Measurements from ENCODE around the gene WARS2. TPM values are rescaled to one million over a fixed set of nuclear protein-coding genes. Genes with fewer than 3 reads are reported as not detected.

WARS2 gene
- polyA plus RNA-seq, 2 of the 4 experiments (the other 2 are of a cell fraction), result 5.9 to 7.9 TPM

GRCh38 chr1:119146466-119146865, 6.0 kb upstream of the WARS2 start:
- no peak for FAIRE-seq
- no peak for ATAC-seq
- CTCF ChIA-PET, result no interaction called here
- H3K4me3 ChIP-seq, result no peak overlapping the region
- H3K4me2 ChIP-seq, result no peak overlapping the region
- H3K27ac ChIP-seq, result no peak overlapping the region
- TF ChIP-seq HMGXB4 (CRISPR knock-in tag; IDR thresholded peaks at IDR 0.05; ENCODE audit: borderline replicate concordance), result no peak
- TF ChIP-seq CTCF (IDR thresholded peaks at IDR 0.05), result no peak
- TF ChIP-seq GATA3 (IDR thresholded peaks at IDR 0.05; ENCODE audit: borderline replicate concordance), result no peak
- no peak for TF ChIP-seq RCOR1 (IDR thresholded peaks at IDR 0.05; ENCODE audit: low read depth, low read length)
- no peak for TF ChIP-seq RAD21 (conservative IDR thresholded peaks at IDR 0.05 in 1 of 2, IDR thresholded peaks at IDR 0.05 in 1 of 2)
- no peak for TF ChIP-seq JUN (IDR thresholded peaks at IDR 0.05)
- TF ChIP-seq HEYL (CRISPR knock-in tag; IDR thresholded peaks at IDR 0.05), result no peak
- TF ChIP-seq POLR2AphosphoS2 (conservative IDR thresholded peaks at IDR 0.05; ENCODE audit: low read length), result no peak
- TF ChIP-seq RFX5 (IDR thresholded peaks at IDR 0.05), result no peak
- no peak for TF ChIP-seq CHD4 (IDR thresholded peaks at IDR 0.05; ENCODE audit: borderline replicate concordance)
- no peak for TF ChIP-seq KDM1A (IDR thresholded peaks at IDR 0.05; ENCODE audit: low read depth)
- TF ChIP-seq ESRRA (IDR thresholded peaks at IDR 0.05; ENCODE audit: borderline replicate concordance, low read length), result no peak
- no peak for DNase-seq (ENCODE audit: low read depth in 1 of 2, low spot score in 1 of 2)
- 89% methylated on average over 4 of the region's 4 CpGs for WGBS (ENCODE audit: missing lambda C conversion rate)
- POLR2A ChIA-PET, result no interaction called here
- no peaks in the 10 kb centered on the region for H3K9me3 ChIP-seq
- H3K4me1 ChIP-seq, result 0 out of 3 replicates have a peak, but pooled peaks cover under 1% of the 10 kb centered on the region

- POLR2A ChIA-PET, result interaction anchor here (0.7 kb wide), 2 partner anchors 8 to 10 kb away, joined by 6 to 7 read pairs; no protein-coding TSS in a partner anchor
- no peak overlapping the region for H3K27ac ChIP-seq
- no peak overlapping the region for H3K4me2 ChIP-seq
- no peak for TF ChIP-seq ATOH8 (CRISPR knock-in tag; IDR thresholded peaks at IDR 0.05; ENCODE audit: low read depth)
- TF ChIP-seq EP300 (IDR thresholded peaks at IDR 0.05), result no peak
- no peak for TF ChIP-seq E2F6 (IDR thresholded peaks at IDR 0.05; ENCODE audit: borderline replicate concordance, low read depth)
- no peak for TF ChIP-seq HDAC2 (IDR thresholded peaks at IDR 0.05)
- TF ChIP-seq MAX (IDR thresholded peaks at IDR 0.05), result no peak
- no peak for TF ChIP-seq CTCF (IDR thresholded peaks at IDR 0.05)
- TF ChIP-seq HOXB5 (CRISPR knock-in tag; IDR thresholded peaks at IDR 0.05), result no peak
- TF ChIP-seq HOXB13 (CRISPR knock-in tag; IDR thresholded peaks at IDR 0.05; ENCODE audit: low read depth), result no peak
- no peak for TF ChIP-seq EHMT2 (IDR thresholded peaks at IDR 0.05; ENCODE audit: low read depth)
- no peak for TF ChIP-seq CBX8 (IDR thresholded peaks at IDR 0.05)
- TF ChIP-seq PBX3 (IDR thresholded peaks at IDR 0.05), result no peak
- TF ChIP-seq FOSB (CRISPR knock-in tag; IDR thresholded peaks at IDR 0.05), result no peak
- TF ChIP-seq HEYL (CRISPR knock-in tag; IDR thresholded peaks at IDR 0.05), result no peak
- no peak for TF ChIP-seq RFX5 (IDR thresholded peaks at IDR 0.05)
- no peak for TF ChIP-seq JUN (IDR thresholded peaks at IDR 0.05)
- TF ChIP-seq CHD2 (IDR thresholded peaks at IDR 0.05; ENCODE audit: low read length, partially characterized antibody), result no peak
- TF ChIP-seq ZC3H11A (IDR thresholded peaks at IDR 0.05), result no peak
- TF ChIP-seq KDM1A (IDR thresholded peaks at IDR 0.05; ENCODE audit: low read depth), result no peak
- TF ChIP-seq ZFP36 (IDR thresholded peaks at IDR 0.05; ENCODE audit: borderline replicate concordance, partially characterized antibody), result no peak
- CTCF ChIA-PET, result no interaction called here
- no peak overlapping the region for H3K4me3 ChIP-seq
- DNase-seq (ENCODE audit: low read depth in 1 of 2, low spot score in 1 of 2) (no peak), FAIRE-seq (no peak), ATAC-seq (no peak)
- 0 out of 3 replicates have a peak, but pooled peaks cover 4% of the 10 kb centered on the region for H3K4me1 ChIP-seq
- no peaks in the 10 kb centered on the region for H3K9me3 ChIP-seq
- 96% methylated on average over 6 of the region's 6 CpGs for WGBS (ENCODE audit: missing lambda C conversion rate)
These were observed 4.4 kb upstream of the WARS2 start for GRCh38 chr1:119144813-119145212.
